GM21825 (cell line): Measurements from ENCODE around the gene SULT1E1.
"Not testable (repeated sequence)": the region's sequence is repeated elsewhere in the genome, so short reads cannot be mapped to it uniquely, and the experiment has no call there.

ENCODE experiments used
- ATAC-seq: cut with Tn5 transposase; IDR thresholded peaks from one replicate; pipeline ENCODE4 v1.9.1; 2021; ENCODE audit warnings: mild to moderate bottlenecking, moderate library complexity; ENCODE audit not compliant: unreplicated experiment

SULT1E1 gene

GRCh38 chr4:69843932-69844331 is 16.0 kb downstream of the SULT1E1 start:
- ATAC-seq = no peak

- no peak for ATAC-seq
These were observed 16.6 kb downstream of the SULT1E1 start for GRCh38 chr4:69843301-69843700.

- ATAC-seq = no peak
These were observed 21.0 kb downstream of the SULT1E1 start for GRCh38 chr4:69838977-69839376.

DNA sequence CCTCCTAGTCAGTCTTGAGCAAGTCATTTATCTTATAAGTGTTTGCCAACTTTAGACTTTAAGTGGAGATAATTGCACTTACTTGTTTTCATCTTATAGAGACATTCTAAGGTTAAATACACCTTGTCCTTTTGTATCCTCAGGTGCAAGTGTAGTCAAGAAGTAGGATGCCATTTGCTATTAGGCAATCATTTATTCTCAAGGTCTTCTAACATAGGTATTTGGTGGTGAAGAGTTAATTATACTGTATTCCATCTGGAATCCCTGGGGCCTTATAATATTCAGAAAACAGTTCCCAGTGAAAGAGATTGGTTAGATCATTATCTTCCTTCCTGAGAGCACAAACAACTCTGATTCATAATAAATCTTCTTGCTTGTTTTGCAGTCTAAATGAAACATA is 23.7 kb downstream of the SULT1E1 start:
- ATAC-seq = no peak

DNA sequence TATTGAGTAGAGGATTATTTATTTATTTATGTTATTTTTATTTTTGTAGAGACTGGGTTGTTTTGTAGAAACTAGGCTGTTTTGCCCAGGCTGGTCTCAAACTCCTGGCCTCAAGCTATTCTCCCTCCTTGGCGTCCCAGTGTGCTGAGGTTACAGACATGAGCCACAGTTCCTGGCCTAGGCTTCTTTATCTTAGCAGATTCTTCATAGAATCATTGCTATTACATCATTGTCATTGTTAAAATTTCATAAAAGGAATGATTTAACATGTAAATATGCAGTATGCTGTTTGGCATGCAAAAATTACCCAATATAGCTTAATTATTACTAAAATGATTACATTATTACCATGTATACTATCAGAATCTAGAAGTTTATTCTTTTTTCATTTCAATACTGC is 24.2 kb downstream of the SULT1E1 start:
- no peak for ATAC-seq

- no peak for ATAC-seq
These were observed 26.7 kb downstream of the SULT1E1 start for GRCh38 chr4:69833251-69833650.

- ATAC-seq = peak; percentile 31
These were observed 27.5 kb downstream of the SULT1E1 start for GRCh38 chr4:69832326-69833030.

DNA sequence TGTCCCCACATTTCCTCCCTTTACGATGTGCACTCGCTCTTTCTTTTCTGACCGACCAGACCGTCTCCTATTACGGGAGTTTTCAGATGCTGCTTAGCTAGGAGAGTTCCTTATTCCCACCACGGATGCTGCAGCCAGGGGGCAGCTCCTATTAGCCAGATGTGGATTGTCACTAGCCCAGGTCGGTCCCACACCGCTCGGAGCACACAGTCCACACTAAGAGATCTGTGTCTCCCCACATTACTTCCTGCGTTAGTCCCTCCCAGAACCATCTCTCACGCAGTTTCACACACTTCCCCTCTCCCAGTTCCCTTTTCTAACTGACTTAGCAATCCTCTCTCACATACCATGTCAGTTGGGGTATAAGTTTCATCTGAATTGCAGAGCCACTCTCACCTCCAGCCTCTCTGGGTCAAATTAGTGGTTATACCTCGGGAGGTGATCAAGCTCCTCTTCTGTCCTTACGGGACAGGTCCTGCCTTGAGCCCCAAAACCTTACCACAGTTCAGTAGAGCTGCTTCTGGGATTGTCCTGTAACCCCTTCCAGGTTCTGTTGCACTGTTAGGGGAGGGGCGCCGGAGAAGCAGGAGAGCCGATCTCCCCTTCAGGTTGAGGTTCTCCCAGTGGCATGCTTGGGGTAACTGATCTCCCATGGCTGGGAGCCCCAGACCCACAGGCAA is 28.2 kb downstream of the SULT1E1 start:
- ATAC-seq = peak; percentile 94

DNA sequence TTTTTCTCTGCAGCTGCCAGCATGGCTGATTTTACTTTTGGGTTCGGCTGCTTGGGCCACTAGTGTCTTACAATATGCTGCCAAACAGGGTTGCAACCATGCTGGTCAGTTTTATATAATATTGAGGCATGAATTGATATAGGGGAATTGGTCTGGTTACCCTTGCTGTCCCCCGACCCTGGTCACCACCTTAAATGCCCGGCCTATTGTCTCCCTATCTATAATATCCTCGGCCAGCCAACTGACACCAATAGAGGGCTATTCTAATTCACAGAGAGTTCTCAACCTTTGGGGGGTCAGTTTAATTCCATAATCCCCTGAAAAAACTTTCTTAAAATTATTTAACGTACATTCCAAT is 28.7 kb downstream of the SULT1E1 start:
- no peak for ATAC-seq

GRCh38 chr4:69830560-69831269 is 29.2 kb downstream of the SULT1E1 start:
- no peak for ATAC-seq

- ATAC-seq = no peak
These were observed 29.8 kb downstream of the SULT1E1 start for GRCh38 chr4:69830192-69830559.

GRCh38 chr4:69829678-69830077 is 30.3 kb downstream of the SULT1E1 start:
- no peak for ATAC-seq

DNA sequence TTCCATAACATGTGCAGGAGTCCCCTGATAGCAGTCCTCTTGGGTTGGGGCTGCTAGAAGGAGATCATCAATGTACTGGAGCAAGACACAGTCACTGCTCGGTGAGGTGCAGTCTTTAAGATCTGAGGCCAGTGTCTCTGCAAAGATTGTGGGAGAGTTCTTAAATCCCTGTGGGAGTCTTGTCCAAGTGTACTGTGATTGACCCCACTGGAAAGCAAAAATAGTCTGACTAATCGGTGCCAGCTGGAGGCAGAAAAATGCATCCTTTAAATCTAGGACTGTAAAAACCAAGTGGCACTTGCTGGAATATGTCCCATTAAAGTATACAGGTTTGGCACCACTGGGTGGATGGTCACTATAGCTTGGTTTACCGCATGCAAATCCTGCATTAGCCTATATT is 31.1 kb downstream of the SULT1E1 start:
- no peak for ATAC-seq

DNA sequence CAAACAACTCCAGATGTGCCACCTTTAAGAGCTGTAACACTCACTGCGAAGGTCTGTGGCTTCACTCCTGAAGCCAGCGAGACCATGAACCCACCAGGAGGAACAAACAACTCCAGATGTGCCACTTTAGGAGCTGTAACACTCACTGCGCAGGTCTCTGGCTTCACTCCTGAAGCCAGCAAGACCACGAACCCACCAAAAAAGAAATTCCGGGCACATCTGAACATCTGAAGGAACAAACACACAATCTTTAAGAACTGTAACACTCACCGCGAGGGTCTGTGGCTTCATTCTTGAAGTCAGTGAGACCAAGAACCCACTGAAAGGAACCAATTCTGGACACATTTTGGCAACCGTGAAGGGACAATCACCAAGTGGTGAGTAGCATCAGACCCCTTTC is 34.9 kb downstream of the SULT1E1 start:
- ATAC-seq = not testable (repeated sequence)

GRCh38 chr4:69823481-69824186 is 36.3 kb downstream of the SULT1E1 start:
- ATAC-seq = peak; percentile 90

DNA sequence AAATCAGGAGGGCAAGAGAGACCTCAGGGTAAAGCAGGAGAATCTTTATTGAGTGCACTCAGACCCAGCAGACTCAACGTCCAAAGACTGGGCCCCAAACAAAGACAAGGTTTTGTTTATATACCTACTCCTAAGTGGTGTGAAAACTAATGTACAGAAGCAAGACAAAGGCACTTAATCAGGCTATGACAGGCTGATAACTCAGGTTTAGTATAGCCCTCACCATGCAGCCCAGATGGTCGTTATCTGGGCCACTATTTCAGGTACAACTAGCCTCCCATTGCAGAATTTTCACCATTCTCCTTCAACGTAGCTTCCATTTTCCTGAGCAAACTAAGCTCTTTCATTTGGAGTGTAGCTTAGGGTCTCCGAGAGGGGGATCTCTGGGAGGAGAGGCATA is 36.9 kb downstream of the SULT1E1 start:
- no peak for ATAC-seq

DNA sequence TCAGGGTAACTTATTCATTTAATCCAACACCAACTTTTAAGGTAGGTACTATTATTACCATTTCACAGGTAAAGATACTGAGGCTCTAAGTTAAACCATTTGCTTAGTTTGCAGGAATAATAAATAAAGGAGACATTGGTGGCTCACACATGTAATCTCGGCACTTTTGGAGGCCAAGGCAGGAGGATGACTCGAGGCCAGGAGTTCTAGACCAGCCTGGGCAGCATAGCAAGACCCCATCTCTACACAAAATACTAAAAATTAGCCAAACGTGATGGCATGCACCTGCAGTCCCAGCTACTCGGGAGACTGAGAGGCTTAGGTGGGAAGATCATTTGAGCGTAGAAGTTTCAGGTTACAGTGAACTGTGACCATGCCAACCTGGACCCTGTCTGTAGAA is 37.7 kb downstream of the SULT1E1 start:
- no peak for ATAC-seq

DNA sequence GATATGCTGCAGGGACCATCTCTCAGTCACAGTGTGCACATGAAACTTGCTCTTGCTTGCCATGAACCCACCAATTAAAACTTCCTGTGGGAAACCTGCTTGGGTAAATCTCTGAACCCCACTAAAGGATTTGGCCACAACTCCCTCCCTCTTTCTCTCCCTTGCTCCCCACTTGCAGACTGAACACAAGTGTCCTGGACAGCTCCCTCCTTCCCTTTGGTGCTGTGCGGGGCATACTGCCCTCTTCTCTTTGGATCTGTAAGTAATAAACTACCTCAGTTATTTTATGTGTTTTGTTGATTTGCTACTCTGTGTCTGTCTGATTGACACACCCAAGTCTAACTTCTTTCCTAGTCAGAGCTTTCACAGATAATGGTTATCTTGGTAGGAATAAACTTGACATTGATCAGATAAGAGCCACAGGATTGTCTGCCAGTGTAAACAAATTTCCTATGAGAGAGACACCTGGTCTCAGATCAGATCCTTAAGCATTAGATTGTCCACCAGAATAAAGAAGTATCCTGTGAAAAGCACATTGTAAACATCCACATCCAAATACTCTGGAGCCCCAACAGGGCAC is 41.8 kb downstream of the SULT1E1 start:
- ATAC-seq = no peak

GRCh38 chr4:69816236-69816635 is 43.7 kb downstream of the SULT1E1 start:
- no peak for ATAC-seq

DNA sequence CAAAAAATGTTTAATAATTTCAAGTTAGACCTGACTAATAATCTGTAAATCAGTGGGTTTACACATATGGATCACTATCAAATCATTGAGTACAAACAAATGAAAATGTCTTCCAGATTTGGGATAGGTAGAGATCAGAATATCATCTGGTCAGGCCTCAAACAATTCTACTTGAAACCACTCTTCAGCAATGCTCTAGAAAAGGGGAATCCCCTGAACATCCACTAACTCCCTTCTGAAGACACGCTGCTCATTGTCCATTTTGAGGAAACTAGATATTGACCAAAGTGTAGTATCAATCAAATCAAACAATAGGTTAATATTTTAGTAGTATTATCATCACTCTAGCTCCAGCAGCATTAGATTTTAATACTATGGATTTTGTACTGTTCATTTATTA is 46.3 kb downstream of the SULT1E1 start:
- no peak for ATAC-seq

DNA sequence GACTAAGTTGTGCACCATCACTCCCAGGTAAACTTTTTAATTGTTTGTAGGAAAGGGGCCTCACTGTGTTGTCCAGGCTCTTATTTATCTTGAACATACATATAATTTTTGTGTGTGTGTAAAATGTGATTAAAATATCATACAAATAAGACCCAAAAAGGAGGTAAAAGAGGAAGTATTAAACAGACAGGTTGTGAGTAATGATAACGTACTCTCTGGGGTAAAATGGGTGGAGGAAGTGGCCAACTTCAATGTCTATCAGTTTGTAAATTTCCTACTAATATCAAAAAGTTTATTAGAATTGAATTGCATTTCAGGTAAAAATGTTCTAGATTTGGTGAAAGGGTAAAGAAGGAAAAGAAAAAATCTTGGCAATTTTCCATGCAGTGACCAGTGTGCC is 48.8 kb downstream of the SULT1E1 start:
- no peak for ATAC-seq
